ENCODE data around the gene CCDC127. TPM values are rescaled to one million over a fixed set of nuclear protein-coding genes. Genes with fewer than 3 reads are reported as not detected.

CCDC127 gene
- total and polyA plus RNA-seq, 2 experiments from 2014 or later = 11.3 to 19.3 TPM

- no peaks in the 10 kb centered on the region for H3K27me3 ChIP-seq
- peaks cover 8% of the 10 kb centered on the region for H3K36me3 ChIP-seq
- DNase-seq (ENCODE audit: low read depth in 1 of 2, low spot score in 1 of 2) = no peak
- no peak for TF ChIP-seq CTCF (IDR thresholded peaks at IDR 0.05; ENCODE audit: low read depth, low read length)
- H3K9me3 ChIP-seq (ENCODE audit: low read depth) = no peaks in the 10 kb centered on the region
- H3K4me1 ChIP-seq (ENCODE audit: low read depth) = peaks cover 54% of the 10 kb centered on the region
- peak overlapping the region; percentile 95 for H3K27ac ChIP-seq
- H3K4me3 ChIP-seq = no peak overlapping the region
Observed at GRCh38 chr5:204966-205670, 12.8 kb downstream of the CCDC127 start.

GRCh38 chr5:204462-204861, 13.5 kb downstream of the CCDC127 start:
- peaks cover 53% of the 10 kb centered on the region for H3K4me1 ChIP-seq (ENCODE audit: low read depth)
- TF ChIP-seq CTCF (IDR thresholded peaks at IDR 0.05; ENCODE audit: low read depth, low read length) = no peak
- no peaks in the 10 kb centered on the region for H3K9me3 ChIP-seq (ENCODE audit: low read depth)

GRCh38 chr5:204001-204400, 14.0 kb downstream of the CCDC127 start:
- no peaks in the 10 kb centered on the region for H3K27me3 ChIP-seq
- no peaks in the 10 kb centered on the region for H3K9me3 ChIP-seq (ENCODE audit: low read depth)
- H3K27ac ChIP-seq = peak overlapping the region; percentile 95
- no peak for DNase-seq (ENCODE audit: low read depth in 1 of 2, low spot score in 1 of 2)
- H3K4me3 ChIP-seq = no peak overlapping the region
- peaks cover 53% of the 10 kb centered on the region for H3K4me1 ChIP-seq (ENCODE audit: low read depth)
- peaks cover 8% of the 10 kb centered on the region for H3K36me3 ChIP-seq
- TF ChIP-seq CTCF (IDR thresholded peaks at IDR 0.05; ENCODE audit: low read depth, low read length) = no peak

More at GRCh38 chr5:204462-204861, 13.5 kb downstream of the CCDC127 start:
- DNase-seq (ENCODE audit: low read depth in 1 of 2, low spot score in 1 of 2) = no peak
- no peak overlapping the region for H3K4me3 ChIP-seq
- no peaks in the 10 kb centered on the region for H3K27me3 ChIP-seq
- H3K36me3 ChIP-seq = peaks cover 8% of the 10 kb centered on the region
- H3K27ac ChIP-seq = peak overlapping the region; percentile 95

GRCh38 chr5:203246-203930, 14.6 kb downstream of the CCDC127 start:
- Histone ChIP-seq H3K9me3 (ENCODE audit: low read depth) (no peaks in the 10 kb centered on the region), H3K4me3 (no peak overlapping the region), H3K4me1 (ENCODE audit: low read depth) (peaks cover 48% of the 10 kb centered on the region), H3K27ac (peak overlapping the region; percentile 95), H3K36me3 (peaks cover 8% of the 10 kb centered on the region), H3K27me3 (no peaks in the 10 kb centered on the region)
- DNase-seq (ENCODE audit: low read depth in 1 of 2, low spot score in 1 of 2) = no peak
- TF ChIP-seq CTCF (IDR thresholded peaks at IDR 0.05; ENCODE audit: low read depth, low read length) = no peak

GRCh38 chr5:201672-202071, 16.3 kb downstream of the CCDC127 start:
- Histone ChIP-seq H3K4me1 (ENCODE audit: low read depth) (peaks cover 31% of the 10 kb centered on the region), H3K9me3 (ENCODE audit: low read depth) (no peaks in the 10 kb centered on the region), H3K36me3 (peaks cover 8% of the 10 kb centered on the region), H3K27ac (peak overlapping the region; percentile 45), H3K4me3 (no peak overlapping the region), H3K27me3 (no peaks in the 10 kb centered on the region)
- TF ChIP-seq CTCF (IDR thresholded peaks at IDR 0.05; ENCODE audit: low read depth, low read length) = no peak
- DNase-seq (ENCODE audit: low read depth in 1 of 2, low spot score in 1 of 2) = no peak
